Activated naive CD4-positive, alpha-beta T cell treated with anti-CD3 and anti-CD28 coated beads for 36 hours (primary cell): ENCODE results near the gene NOL3. TPM values are rescaled to one million over a fixed set of nuclear protein-coding genes. Genes with fewer than 3 reads are reported as not detected.

Experiments
- CTCF ChIA-PET: fragments of 350-600 bp; sonication (Branson Sonifier 250); formaldehyde crosslinking; loops from one replicate; lab custom pipeline; 2021; ENCODE audit warnings: antibody characterized with exemption; lab: Charles Lee
- DNase-seq: peaks from one replicate; pipeline ENCODE4 v3.0.0-alpha.2; 2020
- H3K27ac Mint-ChIP-seq: one replicate; pipeline ENCODE4 v1.8.0; 2021; ENCODE audit warnings: mild to moderate bottlenecking, mixed read lengths
- H3K27me3 Mint-ChIP-seq: one replicate; pipeline ENCODE4 v1.8.0; 2021; ENCODE audit warnings: low read depth, mixed read lengths
- H3K36me3 Mint-ChIP-seq: one replicate; pipeline ENCODE4 v1.8.0; 2021; ENCODE audit warnings: low read depth, mixed read lengths
- H3K4me1 Mint-ChIP-seq: one replicate; pipeline ENCODE4 v1.8.0; 2021; ENCODE audit warnings: low read depth, mixed read lengths
- H3K4me3 Mint-ChIP-seq: one replicate; pipeline ENCODE4 v1.8.0; 2021; ENCODE audit warnings: mild to moderate bottlenecking, moderate library complexity, mixed read lengths
- H3K9me3 Mint-ChIP-seq: one replicate; pipeline ENCODE4 v1.8.0; 2021; ENCODE audit warnings: mixed read lengths
- intact Hi-C: fragments of 100-400 bp; cut with micrococcal nuclease; formaldehyde crosslinking; loops from one replicate; pipeline ENCODE4 v1.15.1; 2023
- total RNA-seq, 2 experiments: library from RNA; stranded (reverse); gene quantifications; one replicate each; pipeline ENCODE4 v1.2.3, GENCODE V29; 2021

NOL3 gene
- total RNA-seq, 2 experiments from 2014 or later = 3.8 to 4.4 TPM

DNA sequence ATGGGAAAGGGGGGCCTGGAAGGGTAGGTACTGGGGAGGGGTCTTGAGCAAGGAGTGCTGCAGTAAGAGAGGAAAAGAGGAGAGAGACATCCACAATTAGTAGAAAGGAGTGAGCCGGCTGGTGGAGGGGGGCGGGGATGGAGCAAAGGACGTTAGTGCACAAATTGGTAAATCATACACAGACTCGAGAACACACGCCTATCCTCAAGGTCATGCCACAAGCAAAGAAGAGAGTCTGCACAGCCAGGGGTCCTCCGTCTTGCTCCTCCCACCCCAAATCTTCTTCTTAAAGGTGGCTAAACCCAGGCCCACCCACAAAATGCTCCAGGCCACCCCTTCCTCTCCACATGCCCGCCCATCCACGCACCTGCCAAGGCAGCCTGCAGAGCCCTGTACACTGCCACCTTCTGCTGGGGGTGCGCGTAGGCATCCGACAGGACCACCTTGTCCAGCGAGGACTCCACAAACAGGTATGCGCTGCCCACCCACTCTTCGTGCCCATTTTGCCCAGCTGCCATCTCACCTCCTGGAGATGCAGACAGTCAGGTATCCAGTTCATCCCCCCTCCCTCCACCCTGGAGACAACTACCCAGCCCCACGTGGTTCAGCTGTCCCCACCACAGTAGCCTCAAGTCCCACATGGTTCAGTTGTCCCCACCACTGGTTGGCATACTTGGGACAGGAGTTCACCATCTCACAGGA, 14.0 kb upstream of the NOL3 start:
- Mint-ChIP-seq H3K4me1 (peaks cover 31% of the 10 kb centered on the region), H3K27ac (no peak overlapping the region), H3K4me3 (no peak overlapping the region), H3K36me3 (peaks cover 4% of the 10 kb centered on the region), H3K9me3 (no peaks in the 10 kb centered on the region), H3K27me3 (peaks cover 8% of the 10 kb centered on the region)
- no peak for DNase-seq
- CTCF ChIA-PET = interaction anchor here (0.9 to 8.7 kb wide), 16 partner anchors 10 to 181 kb away, joined by 3 to 163 read pairs (median 8); partner anchors contain the start of gene CES4A
- intact Hi-C loops = loop anchor here (10.0 kb wide), 1 partner anchor 239 kb away; the partner anchor contains the start of gene TPPP3

- Mint-ChIP-seq H3K4me1 (peaks cover 36% of the 10 kb centered on the region), H3K9me3 (no peaks in the 10 kb centered on the region), H3K27ac (peak overlapping the region; percentile 59), H3K4me3 (no peak overlapping the region), H3K27me3 (peaks cover 14% of the 10 kb centered on the region), H3K36me3 (peaks cover 6% of the 10 kb centered on the region)
- CTCF ChIA-PET = interaction anchor here (0.6 to 8.7 kb wide), 10 partner anchors 15 to 431 kb away, joined by 3 to 163 read pairs (median 4); partner anchors contain the start of genes CBFB, CES3 and CES4A
- no peak for DNase-seq
- intact Hi-C loops = loop anchor here (10.0 kb wide), 1 partner anchor 238 kb away; the partner anchor contains the start of gene TPPP3
Measured at GRCh38 chr16:67157106-67157748, 13.1 kb upstream of the NOL3 start.

DNA sequence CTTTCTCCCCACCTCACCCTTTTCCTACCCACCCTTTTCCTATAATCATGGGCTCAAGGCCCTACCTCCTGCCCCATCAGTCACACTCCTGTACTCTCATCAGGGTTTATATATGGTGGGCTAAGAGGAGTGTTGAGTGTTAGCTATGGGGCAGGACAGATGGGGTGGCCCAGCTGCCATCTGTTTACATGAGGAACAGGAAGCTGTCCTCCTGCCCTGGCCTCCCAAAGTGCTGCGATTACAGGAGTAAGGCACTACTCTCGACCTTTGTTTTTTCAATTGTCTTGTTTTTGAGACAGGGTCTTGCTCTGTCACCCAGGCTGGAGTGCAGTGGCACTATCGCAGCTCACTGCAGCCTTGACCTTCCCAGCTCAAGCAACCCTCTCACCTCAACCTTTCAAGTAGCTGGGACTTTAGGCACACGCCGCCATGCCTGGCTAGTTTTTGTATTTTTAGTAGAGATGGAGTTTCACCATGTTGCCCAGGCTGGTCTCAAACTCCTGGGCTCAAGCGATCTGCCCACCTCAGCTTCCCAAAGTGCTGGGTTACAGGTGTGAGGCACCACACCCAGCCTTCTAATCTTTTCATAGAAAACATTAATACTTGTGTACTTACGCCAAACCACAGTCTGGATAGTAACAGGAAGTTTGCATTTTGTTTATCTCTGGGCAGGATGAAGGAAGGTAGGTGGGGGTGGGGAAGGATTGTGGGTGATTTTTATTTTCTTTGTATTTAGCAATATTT, 12.3 kb upstream of the NOL3 start:
- Mint-ChIP-seq H3K9me3 (no peaks in the 10 kb centered on the region), H3K27me3 (peaks cover 16% of the 10 kb centered on the region), H3K4me3 (peak overlapping the region; percentile 88), H3K4me1 (peaks cover 40% of the 10 kb centered on the region), H3K36me3 (peaks cover 6% of the 10 kb centered on the region), H3K27ac (peak overlapping the region; percentile 91)
- CTCF ChIA-PET = interaction anchor here (0.6 to 8.7 kb wide), 12 partner anchors 14 to 430 kb away, joined by 3 to 163 read pairs (median 4); partner anchors contain the start of genes CBFB and CES3
- no peak for DNase-seq
- intact Hi-C loops = loop anchor here (2.0 to 10.0 kb wide), 2 partner anchors 129 to 237 kb away; partner anchors contain the start of genes CBFB and TPPP3

GRCh38 chr16:67158637-67159600, 11.4 kb upstream of the NOL3 start:
- peak overlapping the region; percentile 91 for H3K27ac Mint-ChIP-seq
- H3K4me3 Mint-ChIP-seq = peak overlapping the region; percentile 88
- intact Hi-C loops = loop anchor here (1.0 to 10.0 kb wide), 6 partner anchors 67 to 236 kb away; partner anchors contain the start of genes CBFB and TPPP3
- H3K36me3 Mint-ChIP-seq = peaks cover 6% of the 10 kb centered on the region
- peaks cover 19% of the 10 kb centered on the region for H3K27me3 Mint-ChIP-seq
- no peaks in the 10 kb centered on the region for H3K9me3 Mint-ChIP-seq
- peaks cover 42% of the 10 kb centered on the region for H3K4me1 Mint-ChIP-seq
- CTCF ChIA-PET = interaction anchor here (0.6 to 8.7 kb wide), 12 partner anchors 11 to 268 kb away, joined by 3 to 163 read pairs (median 6); partner anchors contain the start of genes CBFB and NOL3
- DNase-seq = peak; percentile 91

- H3K27ac Mint-ChIP-seq = no peak overlapping the region
- CTCF ChIA-PET = interaction anchor here (1.0 to 2.2 kb wide), 2 partner anchors 13 to 23 kb away, joined by 3 to 12 read pairs; no protein-coding TSS in a partner anchor
- H3K9me3 Mint-ChIP-seq = no peaks in the 10 kb centered on the region
- peaks cover 3% of the 10 kb centered on the region for H3K36me3 Mint-ChIP-seq
- peaks cover 37% of the 10 kb centered on the region for H3K27me3 Mint-ChIP-seq
- DNase-seq = no peak
- intact Hi-C loops = loop anchor here (2.0 kb wide), 1 partner anchor 53 kb away; the partner anchor contains the start of gene PHAF1
- peaks cover 46% of the 10 kb centered on the region for H3K4me1 Mint-ChIP-seq
- peak overlapping the region; percentile 34 for H3K4me3 Mint-ChIP-seq
Measured at GRCh38 chr16:67161595-67162058, 8.7 kb upstream of the NOL3 start.

- Mint-ChIP-seq H3K9me3 (no peaks in the 10 kb centered on the region), H3K4me3 (no peak overlapping the region), H3K27ac (no peak overlapping the region), H3K36me3 (peaks cover 3% of the 10 kb centered on the region), H3K27me3 (peaks cover 44% of the 10 kb centered on the region), H3K4me1 (peaks cover 42% of the 10 kb centered on the region)
- CTCF ChIA-PET = interaction anchor here (1.1 to 2.2 kb wide), 7 partner anchors 7 to 210 kb away, joined by 3 to 12 read pairs (median 6); no protein-coding TSS in a partner anchor
- no peak for DNase-seq
- intact Hi-C loops = no loop called here
Measured at GRCh38 chr16:67162506-67163163, 7.7 kb upstream of the NOL3 start.

GRCh38 chr16:67163164-67163998, 7.0 kb upstream of the NOL3 start:
- intact Hi-C loops = no loop called here

GRCh38 chr16:67163999-67164558, 6.3 kb upstream of the NOL3 start:
- CTCF ChIA-PET = interaction anchor here (1.2 to 2.2 kb wide), 3 partner anchors 9 to 137 kb away, joined by 3 to 12 read pairs (median 7); no protein-coding TSS in a partner anchor
- Mint-ChIP-seq H3K36me3 (peaks cover 3% of the 10 kb centered on the region), H3K27me3 (peaks cover 53% of the 10 kb centered on the region), H3K27ac (no peak overlapping the region), H3K9me3 (no peaks in the 10 kb centered on the region), H3K4me1 (peaks cover 29% of the 10 kb centered on the region), H3K4me3 (no peak overlapping the region)
- intact Hi-C loops = no loop called here
- DNase-seq = no peak

More at GRCh38 chr16:67163164-67163998, 7.0 kb upstream of the NOL3 start:
- CTCF ChIA-PET = interaction anchor here (1.1 to 2.2 kb wide), 7 partner anchors 8 to 211 kb away, joined by 3 to 12 read pairs (median 6); no protein-coding TSS in a partner anchor
- H3K36me3 Mint-ChIP-seq = peaks cover 3% of the 10 kb centered on the region
- no peak for DNase-seq
- H3K4me3 Mint-ChIP-seq = no peak overlapping the region
- no peaks in the 10 kb centered on the region for H3K9me3 Mint-ChIP-seq
- no peak overlapping the region for H3K27ac Mint-ChIP-seq
- H3K4me1 Mint-ChIP-seq = peaks cover 34% of the 10 kb centered on the region
- H3K27me3 Mint-ChIP-seq = peaks cover 46% of the 10 kb centered on the region

GRCh38 chr16:67164599-67165061, 5.7 kb upstream of the NOL3 start, which contains the start of gene HSF4:
TSS of gene HSF4 (plus strand) at chr16:67164745. CDS start at chr16:67164812, 67 bp downstream.
- H3K27ac Mint-ChIP-seq = no peak within 1 kb of the TSS
- peaks cover 3% of the 10 kb centered on the region for H3K36me3 Mint-ChIP-seq

More at GRCh38 chr16:67164599-67165061, 5.7 kb upstream of the NOL3 start, which contains the start of gene HSF4:
- no peak for DNase-seq
- Mint-ChIP-seq H3K4me3 (no peak within 1 kb of the TSS), H3K4me1 (peaks cover 29% of the 10 kb centered on the region), H3K9me3 (no peaks in the 10 kb centered on the region), H3K27me3 (peaks cover 56% of the 10 kb centered on the region)
- CTCF ChIA-PET = interaction anchor here (1.5 to 1.8 kb wide), 2 partner anchors 9 to 20 kb away, joined by 3 to 7 read pairs; no protein-coding TSS in a partner anchor
- intact Hi-C loops = no loop called here
